ENCODE data around the gene SEC14L6.
"Not testable (repeated sequence)": the region's sequence is repeated elsewhere in the genome, so short reads cannot be mapped to it uniquely, and the experiment has no call there.

The SEC14L6 gene

DNA sequence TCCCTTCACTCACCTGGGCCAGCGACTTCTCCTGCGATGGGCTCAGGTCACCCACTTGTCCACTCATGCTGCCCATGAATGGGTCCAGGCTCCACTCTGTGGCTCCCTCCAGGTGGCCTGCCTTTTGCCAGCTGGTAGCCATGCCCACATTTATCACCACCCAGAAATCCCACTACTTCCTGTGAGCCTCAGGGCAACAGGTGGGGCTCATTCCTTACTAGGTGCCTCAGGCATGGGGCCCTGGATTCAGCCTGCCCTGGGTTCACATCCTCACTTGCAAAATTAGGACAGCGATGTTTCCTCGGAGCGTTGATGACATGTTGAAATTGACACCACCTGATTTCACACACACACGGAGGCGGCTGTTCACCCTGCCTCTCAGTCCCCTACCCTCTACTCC, at the start of gene SEC14L6:
TSS of gene SEC14L6 (minus strand) at position 126 of the 400 bp plus-strand sequence. CDS start at position 67, 59 bp downstream.
- no peak for DNase-seq (ENCODE audit: low read depth)

DNA sequence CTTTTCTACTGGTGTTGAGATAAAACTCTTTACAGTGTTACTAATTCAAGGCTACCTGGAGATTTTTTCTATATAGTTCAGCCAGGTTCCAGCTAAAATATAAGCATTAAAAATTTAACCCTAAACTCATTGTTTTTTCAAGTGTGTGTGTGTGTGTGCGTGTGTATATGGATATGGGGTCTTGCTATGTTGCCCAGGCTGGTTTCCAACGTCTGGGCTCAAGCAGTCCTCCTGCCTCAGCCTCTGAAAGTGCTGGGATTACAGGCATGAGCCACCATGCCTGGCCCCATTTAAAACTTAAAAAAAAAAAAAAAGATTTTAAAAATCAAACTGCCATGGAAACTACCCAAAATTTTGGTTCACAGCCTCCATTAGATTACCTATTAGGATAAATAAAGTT, 49.7 kb upstream of the SEC14L6 start:
- no peak for DNase-seq (ENCODE audit: low read depth)

DNA sequence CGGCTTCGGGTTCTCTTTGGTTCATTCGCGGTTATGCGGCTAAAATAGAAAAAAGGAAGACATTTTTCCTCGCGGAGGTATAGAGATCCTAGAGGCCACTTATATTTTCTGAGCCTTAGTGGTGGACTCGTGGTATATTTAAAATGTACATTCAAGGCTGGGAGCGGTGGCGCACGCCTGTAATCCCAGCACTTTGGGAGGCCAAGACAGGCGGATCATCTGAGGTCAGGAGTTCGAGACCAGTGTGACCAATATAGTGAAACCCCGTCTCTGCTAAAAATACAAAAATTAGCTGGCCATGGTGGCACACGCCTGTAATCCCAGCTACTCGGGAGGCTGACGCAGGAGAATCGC, 45.8 kb upstream of the SEC14L6 start:
- DNase-seq (ENCODE audit: low read depth), result not testable (repeated sequence)

DNA sequence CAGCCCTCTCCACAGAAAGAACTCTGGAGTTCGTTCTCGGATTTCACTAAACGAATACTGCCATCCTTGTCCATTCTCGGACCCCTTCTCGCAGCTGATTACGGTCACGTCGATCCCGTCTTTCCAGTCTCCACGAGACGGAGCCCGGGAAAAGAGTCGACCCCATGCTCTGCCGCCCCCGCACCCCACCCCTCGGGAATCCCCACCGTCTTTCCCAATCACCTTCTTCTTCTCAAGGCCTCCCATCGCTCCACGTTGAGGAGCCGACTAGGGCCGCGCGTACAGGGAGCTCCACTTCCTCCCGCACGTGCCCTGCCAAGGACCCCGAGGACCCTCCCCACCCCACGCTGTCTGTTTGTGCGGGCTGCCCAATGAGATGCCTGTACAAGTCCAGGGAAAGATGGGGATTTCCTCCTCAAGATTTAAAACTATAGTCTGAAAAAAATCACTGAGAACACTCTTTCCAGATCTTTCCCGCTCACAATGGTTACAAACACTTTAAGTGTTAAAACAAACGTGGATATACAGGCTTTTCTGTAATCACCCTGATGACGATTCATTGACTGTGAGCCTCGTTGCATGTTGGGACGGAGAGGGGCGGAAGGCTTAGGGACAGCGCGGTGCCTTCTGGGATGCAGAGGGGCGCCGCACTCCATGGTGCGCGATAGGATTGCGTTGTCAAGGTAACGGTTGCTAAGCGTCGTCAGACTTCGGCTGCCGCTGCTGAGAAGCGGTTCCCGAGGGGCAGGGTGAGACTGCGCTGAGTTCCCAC, 45.2 kb upstream of the SEC14L6 start, which contains the start of gene PES1:
TSS of gene PES1 (minus strand) at position 323 of the 772 bp plus-strand sequence. CDS start at position 246, 77 bp downstream.
- peak; percentile 98 for DNase-seq (ENCODE audit: low read depth)

DNA sequence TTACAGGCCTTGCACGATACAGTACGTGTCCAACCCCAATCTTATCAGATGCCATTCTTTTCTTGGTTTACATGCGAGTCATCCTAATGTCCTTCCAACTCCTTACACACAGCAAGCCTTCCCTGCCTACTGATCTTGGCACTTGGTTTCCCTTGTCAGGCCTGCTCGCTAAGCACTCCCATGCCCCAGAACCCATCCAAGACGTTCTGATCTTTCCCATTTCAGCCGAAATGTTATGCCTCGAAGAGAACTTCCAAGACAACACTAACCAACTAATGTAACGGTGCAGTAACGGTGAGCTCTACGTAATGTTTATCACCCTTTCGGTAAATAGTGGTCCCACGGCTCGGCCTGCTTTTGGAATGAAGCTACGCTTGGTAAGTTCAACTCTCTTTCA, 44.6 kb upstream of the SEC14L6 start:
- no peak for DNase-seq (ENCODE audit: low read depth)

DNA sequence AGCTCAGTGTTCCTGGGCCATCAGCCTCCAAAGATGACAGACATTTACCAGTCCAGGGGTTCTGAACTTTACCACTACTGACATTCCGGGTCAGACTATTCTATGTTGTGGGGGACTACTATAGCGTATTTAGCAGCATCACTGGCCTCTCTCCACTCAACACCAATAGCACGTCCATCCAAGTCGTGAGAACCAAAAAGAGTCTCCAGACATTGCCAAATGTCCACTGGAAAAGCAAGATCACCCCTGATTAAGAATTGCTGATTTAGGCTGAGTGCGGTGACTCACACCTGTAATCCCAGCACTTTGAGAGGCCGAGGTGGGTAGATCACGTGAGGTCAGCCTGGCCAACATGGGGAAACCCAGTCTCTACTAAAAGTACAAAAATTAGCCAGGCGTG, 39.9 kb upstream of the SEC14L6 start:
- no peak for DNase-seq (ENCODE audit: low read depth)

DNA sequence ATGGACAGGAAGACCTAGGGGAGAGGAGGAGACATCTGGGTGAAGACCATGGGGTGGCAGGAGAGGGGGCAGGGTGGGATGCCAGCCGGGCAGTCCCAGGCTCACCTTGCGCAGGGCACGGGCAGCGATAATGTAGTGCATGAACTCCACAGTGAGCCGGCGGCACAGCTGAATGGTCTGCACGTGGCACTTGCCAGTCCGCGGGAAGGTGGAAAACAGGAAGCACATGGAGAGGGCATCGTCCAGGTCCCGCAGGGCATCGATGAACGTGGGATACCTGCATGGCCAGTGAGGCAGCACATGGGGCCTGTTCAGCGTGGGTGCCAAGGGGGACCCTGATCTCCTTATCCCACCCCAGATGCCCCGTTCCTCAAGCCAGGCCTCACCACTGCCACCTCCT, 37.9 kb upstream of the SEC14L6 start:
- no peak for DNase-seq (ENCODE audit: low read depth)

DNA sequence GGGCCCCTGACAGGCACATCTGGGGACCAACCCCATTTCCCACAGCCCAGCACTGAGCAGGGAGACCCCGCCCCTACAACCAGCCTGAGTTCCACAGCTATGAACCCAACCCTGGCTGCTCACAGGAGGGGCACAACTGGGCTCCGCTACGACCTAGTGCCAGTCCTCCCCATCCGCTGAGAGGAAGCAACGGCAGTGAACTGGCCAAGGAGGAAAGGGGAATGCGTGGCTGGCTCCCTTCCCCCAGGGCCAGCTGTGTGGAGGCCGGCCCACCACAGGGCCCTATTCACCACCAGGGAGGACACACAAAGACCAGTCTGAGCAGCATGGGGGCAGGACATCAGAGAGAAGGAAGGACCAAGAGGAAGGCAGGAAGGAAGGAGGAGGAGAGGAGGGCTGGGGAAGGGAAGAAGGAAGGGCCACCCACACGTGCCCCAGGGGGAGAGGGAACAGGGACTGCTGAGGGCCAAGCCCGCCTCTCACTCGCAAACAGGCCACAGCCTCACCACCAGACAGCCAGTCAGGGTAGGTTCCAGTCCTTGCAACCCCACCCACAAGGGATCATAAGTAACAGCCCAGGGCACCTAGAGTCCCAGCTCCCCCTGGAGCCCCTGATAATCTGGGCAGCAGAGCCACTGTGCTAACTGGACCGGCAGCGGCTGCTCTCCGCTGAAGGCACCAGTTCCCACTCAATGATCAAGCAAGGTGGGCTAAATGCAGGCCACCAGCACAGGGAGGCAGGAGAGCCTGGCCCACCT, 36.4 kb upstream of the SEC14L6 start:
- DNase-seq (ENCODE audit: low read depth), result no peak

DNA sequence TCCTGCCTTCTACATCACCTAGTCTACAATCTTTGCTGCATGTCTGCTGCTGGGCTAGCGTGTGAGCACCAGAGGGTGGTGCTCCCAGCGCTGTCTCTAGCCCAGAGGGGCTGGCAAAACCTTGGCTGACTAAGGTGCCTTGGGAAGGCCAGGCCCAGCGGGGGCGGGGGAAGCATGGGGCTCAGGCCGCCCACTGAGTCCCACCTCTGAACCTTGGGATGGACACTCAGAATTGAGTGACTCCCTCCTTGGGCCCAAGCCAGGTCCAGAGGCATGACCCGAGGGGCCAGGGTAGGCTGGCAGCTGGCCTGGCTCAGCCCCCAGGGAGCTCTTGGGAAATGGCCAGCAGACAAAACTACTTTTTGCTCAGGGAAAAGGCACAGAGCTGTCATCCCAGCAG, 35.5 kb upstream of the SEC14L6 start:
- DNase-seq (ENCODE audit: low read depth), result no peak

DNA sequence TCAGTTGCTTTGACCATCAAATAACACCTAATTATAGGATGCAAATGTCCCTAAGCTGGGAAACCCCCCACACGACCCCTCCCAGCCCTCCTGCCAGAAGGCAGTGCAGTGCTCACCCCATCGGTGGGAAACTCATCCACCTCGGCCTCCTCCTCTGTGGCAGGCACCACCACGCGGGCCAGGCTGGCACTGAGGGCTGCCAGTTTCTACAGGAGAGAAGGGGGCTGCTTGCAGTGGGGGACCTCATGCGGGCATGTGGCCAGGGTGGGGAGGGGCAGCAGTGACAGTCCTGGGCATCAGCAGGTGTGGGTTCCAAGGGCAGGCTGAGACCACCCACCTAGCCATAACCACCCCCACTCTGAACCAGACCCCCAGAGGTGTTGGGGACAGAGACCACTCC, 34.4 kb upstream of the SEC14L6 start:
- no peak for DNase-seq (ENCODE audit: low read depth)

DNA sequence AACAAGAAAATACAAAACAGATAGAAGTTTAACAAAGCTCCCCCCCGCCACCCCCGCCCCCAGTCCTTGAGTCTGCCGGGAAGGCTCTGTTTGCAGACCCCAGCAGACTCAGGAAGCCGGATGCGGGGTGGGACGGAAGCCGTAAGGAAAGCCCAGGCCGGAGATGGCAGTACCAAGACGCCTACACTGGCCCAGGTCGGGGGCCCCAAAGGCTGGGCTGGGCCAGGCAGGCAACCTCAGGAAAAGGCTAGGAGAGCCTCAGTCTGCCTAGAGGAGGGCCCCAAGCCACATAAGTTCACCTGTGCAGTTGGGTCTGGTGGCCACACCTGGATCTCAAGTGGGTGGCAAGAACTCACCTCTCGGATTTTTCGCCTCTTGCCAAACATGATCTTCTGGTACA, 31.9 kb upstream of the SEC14L6 start:
- DNase-seq (ENCODE audit: low read depth), result no peak

DNA sequence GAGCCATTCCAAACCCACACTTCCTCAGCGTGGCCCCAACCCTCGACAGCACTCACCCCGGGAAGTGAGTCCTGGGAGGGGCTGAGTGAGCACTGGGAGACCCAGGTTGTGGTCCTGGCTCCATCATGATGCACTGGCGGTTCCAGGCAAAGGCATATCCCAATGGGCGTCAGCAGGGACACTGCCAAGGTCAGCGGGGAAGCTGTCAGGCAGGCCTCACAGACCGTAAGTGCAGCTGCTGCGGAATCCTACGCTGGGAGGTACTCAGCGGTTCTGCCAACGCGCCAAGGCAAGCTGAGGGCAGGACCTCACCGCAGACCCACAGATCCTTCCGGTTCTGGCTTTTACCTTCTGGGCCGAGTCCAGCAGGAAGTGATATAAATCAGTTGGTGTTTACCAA, 29.3 kb upstream of the SEC14L6 start:
- no peak for DNase-seq (ENCODE audit: low read depth)

DNA sequence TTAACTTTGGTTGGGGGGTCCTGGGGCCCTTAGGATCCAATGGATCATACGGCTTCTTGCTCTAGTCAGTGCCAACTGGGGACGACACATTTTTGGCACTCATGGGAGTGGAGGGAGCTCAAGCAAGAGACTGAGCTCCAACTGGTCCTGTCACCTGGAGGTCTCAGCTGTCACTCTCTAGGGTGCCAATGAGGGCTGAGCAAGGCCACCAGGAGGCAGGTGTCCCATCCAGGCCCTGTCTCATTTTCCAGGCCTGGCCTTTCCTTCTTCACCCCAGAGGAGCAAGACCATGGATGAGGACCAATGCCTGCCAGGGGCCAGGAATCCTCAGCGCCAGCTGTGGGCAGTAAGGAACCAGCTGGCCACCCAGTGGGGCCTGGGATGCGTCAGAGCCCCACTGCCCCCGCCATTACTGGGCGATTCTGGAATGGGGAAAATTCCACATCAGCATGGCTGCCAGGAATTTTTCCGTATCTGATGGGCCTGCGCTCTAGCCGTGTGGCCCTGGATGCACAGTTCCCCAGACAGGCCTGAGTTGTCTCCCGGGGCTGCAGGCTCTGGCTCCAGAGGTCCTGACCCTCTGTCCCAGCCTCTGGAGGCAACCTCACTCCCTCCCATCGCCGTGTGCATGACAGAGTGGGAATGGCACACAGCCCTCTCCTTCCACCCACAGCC, 28.6 kb upstream of the SEC14L6 start:
- no peak for DNase-seq (ENCODE audit: low read depth)

DNA sequence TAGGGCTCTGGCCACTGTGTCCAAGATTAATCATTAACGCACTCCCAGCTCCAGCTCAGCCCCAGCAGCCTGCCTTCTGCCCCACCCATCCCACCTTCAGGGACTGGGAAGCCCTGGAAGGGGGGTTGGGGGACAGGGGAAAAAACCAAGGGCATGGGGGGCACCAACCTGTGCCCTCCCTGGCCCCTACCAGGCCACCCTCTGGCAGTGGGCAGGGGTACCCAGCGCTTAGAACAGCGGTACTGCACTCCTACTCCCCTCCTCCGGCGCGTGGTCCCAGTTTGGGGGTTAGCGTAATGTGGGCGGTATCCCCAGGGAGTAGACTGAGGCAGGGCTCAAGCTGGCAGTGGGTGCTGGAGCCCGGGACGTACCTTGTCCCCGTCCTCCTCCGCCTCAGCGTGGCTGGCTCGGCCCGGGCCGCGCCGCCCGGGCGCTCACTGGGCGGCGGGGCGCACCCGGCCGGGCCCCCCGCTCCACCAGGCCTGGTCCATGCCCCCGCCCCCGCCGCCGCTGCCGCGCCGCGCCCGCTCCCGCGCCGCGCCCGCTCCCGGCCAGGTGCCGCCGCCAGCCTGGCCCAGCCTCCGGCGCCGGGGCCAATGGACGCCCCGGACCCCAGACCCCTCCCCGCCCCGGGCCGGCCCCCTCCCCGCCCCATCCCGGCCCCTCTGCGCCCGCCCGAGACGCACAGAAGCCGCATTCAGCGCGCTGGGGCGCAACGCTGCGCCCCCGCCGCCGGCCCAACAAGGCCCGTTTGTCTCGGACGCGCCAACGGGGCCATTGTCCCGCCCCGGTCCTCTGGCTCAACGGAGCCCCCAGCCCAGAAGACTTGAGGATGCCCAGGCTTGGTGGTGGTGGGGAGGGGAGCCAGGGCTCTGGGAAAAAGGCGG, 27.8 kb upstream of the SEC14L6 start, which contains the start of gene GAL3ST1:
TSS of gene GAL3ST1 (minus strand) at position 571 of the 887 bp plus-strand sequence. CDS start 17,273 bp downstream, outside the sequence.
- DNase-seq (ENCODE audit: low read depth), result no peak

DNA sequence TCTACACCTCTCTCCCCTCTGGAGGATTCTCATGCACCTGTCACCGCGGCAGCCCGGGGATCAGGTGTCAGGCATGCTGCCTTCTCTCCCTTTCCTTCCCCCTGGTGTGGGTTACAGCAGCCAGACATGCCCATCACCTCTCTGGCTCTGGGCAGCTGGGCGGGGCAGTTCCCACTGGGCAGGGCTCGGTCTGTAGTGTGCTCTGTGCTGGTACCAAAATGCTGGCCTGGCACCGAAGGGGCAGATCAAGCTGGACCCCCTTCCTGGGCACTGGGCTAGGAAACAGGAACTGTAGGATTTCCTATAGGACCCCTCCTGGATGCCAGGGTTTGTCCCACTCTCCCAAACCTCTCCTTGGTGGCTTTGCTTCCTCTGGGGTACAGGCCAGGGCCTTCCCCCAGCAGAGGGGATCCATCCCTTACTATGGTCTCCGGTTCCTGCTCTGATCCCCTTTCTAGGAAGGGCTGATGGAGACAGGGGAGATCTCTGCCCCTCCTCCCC, 27.1 kb upstream of the SEC14L6 start:
- no peak for DNase-seq (ENCODE audit: low read depth)

DNA sequence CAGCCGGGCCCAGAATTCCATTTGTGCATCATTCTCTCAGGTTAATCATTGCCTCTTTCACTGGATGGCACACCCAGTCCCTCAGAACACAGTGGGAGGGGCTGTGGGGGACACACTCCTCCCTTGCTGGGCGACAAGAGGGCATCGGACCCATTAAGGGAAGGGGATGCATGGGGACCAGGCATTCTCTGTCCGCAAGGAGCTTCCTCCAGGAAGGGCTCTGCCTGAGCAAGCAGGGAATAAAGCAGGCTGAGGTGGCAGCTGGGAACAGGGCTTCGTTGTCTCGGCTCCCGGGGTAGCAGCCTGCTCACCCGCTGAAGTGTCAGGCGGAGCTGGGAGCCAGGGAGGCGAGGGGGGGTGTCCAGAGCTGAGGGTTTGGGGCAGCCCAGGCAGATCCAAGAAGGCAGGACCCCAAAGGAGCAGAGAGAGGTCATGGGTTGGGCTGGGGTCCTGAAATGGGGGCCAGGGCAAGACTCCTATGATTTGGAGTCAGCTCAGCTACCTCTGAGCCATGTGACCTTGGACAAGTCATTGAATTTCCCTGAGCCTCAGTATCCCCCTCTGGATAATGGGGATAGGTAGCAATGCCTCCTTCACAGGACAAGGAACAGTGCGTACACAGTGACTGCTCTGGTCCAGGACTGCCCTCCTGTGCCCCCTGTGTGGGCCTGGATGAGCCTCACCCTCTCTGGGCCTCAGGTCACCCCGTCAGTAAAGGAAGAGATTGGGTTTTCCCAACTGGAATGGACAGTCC, 26.5 kb upstream of the SEC14L6 start:
- DNase-seq (ENCODE audit: low read depth), result no peak

DNA sequence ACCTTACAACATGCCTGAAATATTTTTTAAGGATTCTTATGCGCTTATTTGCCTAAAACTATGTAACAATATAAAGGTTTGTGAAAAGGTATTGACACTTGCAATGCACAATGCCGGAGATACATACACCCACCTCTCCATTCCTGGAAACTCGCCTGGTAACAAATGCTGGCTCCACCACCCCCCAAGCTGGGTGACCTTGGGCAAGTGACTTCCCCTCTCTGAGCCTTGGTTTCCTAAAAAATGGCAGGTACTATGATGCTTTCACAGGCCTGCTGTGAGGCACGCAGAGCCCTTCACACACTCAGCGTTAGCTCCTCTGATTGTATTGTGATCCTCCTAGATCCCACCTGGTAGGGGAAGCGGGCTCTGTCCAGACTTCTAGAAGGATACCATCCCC, 25.7 kb upstream of the SEC14L6 start:
- no peak for DNase-seq (ENCODE audit: low read depth)

DNA sequence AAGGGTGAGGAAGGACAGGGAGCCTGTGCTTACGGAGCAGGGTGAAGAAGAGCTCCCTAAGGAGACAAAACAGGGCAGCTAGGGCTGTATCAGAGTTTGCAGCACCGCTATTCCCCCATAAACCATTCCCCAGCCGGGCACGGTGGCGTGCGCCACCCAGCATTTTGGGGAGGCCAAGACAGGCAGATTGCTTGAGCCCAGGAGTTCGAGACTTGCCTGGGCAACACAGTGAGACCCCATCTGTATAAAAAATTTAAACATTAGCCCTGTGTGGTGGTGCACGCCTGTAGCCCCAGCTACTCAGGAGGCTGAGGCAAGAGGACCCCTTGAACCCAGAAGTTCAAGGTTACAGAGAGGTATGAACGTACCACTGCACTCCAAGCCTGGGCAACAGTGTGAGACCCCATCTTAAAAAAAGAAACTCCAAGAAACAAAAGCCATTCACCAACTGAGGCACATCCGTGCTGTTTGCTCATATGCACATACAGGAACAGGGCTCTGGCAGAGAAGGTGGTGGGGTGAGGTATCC, 23.2 kb upstream of the SEC14L6 start:
- no peak for DNase-seq (ENCODE audit: low read depth)

DNA sequence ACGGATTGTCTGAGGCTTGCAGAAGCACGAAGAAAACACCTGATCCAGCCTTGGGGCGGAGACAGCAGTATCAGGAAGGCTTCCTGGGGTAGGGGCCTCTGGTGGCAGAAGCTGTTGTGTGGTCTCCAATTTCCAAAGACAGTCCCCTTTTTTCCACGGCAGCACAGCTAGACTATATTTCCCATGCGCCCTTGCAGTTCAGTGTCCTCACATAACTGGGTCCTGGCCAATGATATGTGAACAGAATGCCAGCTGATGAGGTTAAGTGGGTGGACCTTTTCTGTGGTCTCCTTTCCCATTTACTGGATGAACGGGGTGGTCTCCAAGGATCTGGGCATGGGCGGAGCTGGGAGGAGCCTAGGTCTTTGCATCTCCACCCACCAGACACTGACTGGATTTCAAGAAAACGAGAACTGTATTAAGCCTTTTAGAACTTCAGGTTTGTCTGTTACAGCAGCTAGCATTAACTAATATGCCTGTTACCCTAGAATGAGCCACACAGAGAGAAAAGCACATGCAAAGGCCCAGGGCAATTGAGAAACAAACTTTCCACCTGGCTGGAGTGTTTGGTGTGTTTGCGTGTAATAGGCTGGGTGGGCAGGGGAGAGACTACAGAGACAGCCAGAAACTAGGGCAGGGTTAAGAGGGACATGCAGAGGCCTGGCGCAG, 21.7 kb upstream of the SEC14L6 start:
- DNase-seq (ENCODE audit: low read depth), result no peak

DNA sequence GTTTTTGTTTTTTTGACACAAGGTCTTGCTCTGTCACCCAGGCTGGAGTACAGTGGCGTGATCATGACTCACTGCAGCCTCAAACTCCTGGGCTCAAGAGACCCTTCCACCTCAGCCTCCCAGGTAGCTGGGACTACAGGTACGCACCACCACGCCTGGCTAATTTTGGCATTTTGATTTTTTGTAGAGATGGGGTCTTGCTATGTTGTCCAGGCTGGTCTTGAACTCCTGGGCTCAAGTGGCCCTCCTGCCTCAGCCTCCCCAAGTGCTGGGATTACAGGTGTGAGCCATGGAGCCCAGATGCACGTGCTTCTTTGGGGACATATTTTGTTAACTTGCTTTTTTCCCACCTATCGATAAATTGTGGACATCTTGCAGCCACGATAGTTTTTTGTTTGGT, 20.7 kb upstream of the SEC14L6 start:
- DNase-seq (ENCODE audit: low read depth), result not testable (repeated sequence)
